Spinal cord (tissue), 10 donors: ENCODE data around the gene CDCA3. TPM values are rescaled to one million over a fixed set of nuclear protein-coding genes. Genes with fewer than 3 reads are reported as not detected.

Experiments
- DNase-seq, 6 donors: peaks; one replicate each; pipeline versions ENCODE4 v3.0.0 to v3.0.0-alpha.2; 2013 to 2015; ENCODE audit warnings: low spot score in 6 of 6, low read depth in 4 of 6
- H3K27ac ChIP-seq: one replicate; pipeline ENCODE4 v1.5.1; 2013; ENCODE audit warnings: low read depth, low read length, control low read depth
- H3K27me3 ChIP-seq: one replicate; pipeline ENCODE4 v1.6.1; 2013; ENCODE audit warnings: low read length; ENCODE audit not compliant: control insufficient read depth, insufficient read depth
- H3K36me3 ChIP-seq: one replicate; pipeline ENCODE4 v1.6.1; 2013; ENCODE audit warnings: low read length; ENCODE audit not compliant: control insufficient read depth, insufficient read depth
- H3K4me1 ChIP-seq: one replicate; pipeline ENCODE4 v1.6.1; 2013; ENCODE audit warnings: low read length; ENCODE audit not compliant: control insufficient read depth, insufficient read depth
- H3K4me3 ChIP-seq: one replicate; pipeline ENCODE4 v1.5.1; 2013; ENCODE audit warnings: low read depth, low read length, control low read depth
- H3K9me3 ChIP-seq: one replicate; pipeline ENCODE4 v1.6.1; 2013; ENCODE audit warnings: low read length; ENCODE audit not compliant: control insufficient read depth, insufficient read depth
- WGBS: methylation state at CpG from one replicate; pipeline ENCODE4 v1.1.5; 2013; ENCODE audit warnings: missing lambda C conversion rate; ENCODE audit not compliant: insufficient coverage; 5-methylcytosine and 5-hydroxymethylcytosine counted together
- polyA plus RNA-seq, 2 donors: library from polyadenylated mRNA; unstranded; fragments of 120-200 nt; gene quantifications; one replicate each; pipeline ENCODE4 v1.2.1, GENCODE V29; 2013; ENCODE audit not compliant: insufficient read length in 2 of 2
- total RNA-seq, 2 donors: library from RNA; depleted of rRNA in 1 of 2; stranded (reverse); fragments of 120-200 nt in 1 of 2; fragments of >200 nt in 1 of 2; gene quantifications; one replicate each; pipeline versions ENCODE4 v1.2.3 to v1.2.4, GENCODE V29; 2013 to 2014
- donor health status: healthy.

CDCA3 gene
- total and polyA plus RNA-seq, 4 donors, result 4.8 to 22.5 (median 17.5) TPM

DNA sequence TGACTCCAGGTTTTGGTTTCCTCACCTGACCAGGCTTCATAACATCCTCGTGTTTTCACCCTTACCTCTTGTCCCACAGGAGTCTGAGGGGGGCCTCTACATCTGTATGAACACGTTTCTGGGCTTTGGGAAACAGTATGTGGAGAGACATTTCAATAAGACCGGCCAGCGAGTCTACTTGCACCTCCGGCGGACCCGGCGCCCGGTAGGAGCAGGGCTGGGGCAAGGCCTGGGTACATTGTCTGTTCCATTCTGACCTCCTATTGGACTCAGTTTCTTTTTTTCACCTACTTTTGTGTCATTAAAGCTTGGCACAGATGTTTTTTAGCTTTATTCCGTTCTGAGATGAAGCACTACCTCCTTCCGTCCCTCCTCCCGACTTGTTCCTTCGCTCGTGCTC, 4.2 kb upstream of the CDCA3 start:
- H3K9me3 ChIP-seq, result no peaks in the 10 kb centered on the region
- H3K27me3 ChIP-seq, result no peaks in the 10 kb centered on the region
- no peak overlapping the region for H3K4me3 ChIP-seq
- H3K36me3 ChIP-seq, result peaks cover 53% of the 10 kb centered on the region
- peaks cover 24% of the 10 kb centered on the region for H3K4me1 ChIP-seq
- no peak for DNase-seq
- 93% methylated on average over 14 of the region's 14 CpGs for WGBS
- H3K27ac ChIP-seq, result no peak overlapping the region

DNA sequence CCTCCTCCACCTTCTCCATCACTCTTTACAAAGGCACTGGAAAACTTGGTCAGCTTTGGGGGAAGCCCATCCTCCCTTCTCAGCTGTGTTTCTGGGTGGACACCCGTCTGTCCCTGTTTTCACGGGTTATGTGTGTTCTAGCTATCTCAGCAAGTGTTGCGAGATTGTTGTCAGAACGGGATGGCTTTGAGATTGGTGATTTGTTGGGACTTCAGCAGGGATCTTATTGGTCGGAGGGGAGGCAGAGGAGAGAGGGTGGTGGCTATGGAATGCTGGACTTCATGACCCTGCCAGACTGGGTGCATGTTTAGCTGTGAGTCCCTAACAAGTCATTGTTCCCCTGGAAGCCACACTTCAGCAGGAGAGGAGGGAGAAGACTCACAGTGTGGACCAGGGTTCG, 3.0 kb upstream of the CDCA3 start:
- Histone ChIP-seq H3K4me3 (no peak overlapping the region), H3K27me3 (no peaks in the 10 kb centered on the region), H3K4me1 (peaks cover 30% of the 10 kb centered on the region), H3K36me3 (peaks cover 52% of the 10 kb centered on the region), H3K9me3 (no peaks in the 10 kb centered on the region), H3K27ac (no peak overlapping the region)
- DNase-seq, result no peak
- WGBS, result 84% methylated on average over 6 of the region's 6 CpGs

GRCh38 chr12:6853626-6854025, 2.5 kb upstream of the CDCA3 start:
- 88% methylated on average over 1 of the region's 1 CpG for WGBS
- H3K36me3 ChIP-seq, result peaks cover 51% of the 10 kb centered on the region
- H3K4me1 ChIP-seq, result peaks cover 30% of the 10 kb centered on the region
- no peaks in the 10 kb centered on the region for H3K27me3 ChIP-seq
- H3K9me3 ChIP-seq, result no peaks in the 10 kb centered on the region
- H3K4me3 ChIP-seq, result no peak overlapping the region
- H3K27ac ChIP-seq, result peak overlapping the region; percentile 100
- DNase-seq, result no peak

DNA sequence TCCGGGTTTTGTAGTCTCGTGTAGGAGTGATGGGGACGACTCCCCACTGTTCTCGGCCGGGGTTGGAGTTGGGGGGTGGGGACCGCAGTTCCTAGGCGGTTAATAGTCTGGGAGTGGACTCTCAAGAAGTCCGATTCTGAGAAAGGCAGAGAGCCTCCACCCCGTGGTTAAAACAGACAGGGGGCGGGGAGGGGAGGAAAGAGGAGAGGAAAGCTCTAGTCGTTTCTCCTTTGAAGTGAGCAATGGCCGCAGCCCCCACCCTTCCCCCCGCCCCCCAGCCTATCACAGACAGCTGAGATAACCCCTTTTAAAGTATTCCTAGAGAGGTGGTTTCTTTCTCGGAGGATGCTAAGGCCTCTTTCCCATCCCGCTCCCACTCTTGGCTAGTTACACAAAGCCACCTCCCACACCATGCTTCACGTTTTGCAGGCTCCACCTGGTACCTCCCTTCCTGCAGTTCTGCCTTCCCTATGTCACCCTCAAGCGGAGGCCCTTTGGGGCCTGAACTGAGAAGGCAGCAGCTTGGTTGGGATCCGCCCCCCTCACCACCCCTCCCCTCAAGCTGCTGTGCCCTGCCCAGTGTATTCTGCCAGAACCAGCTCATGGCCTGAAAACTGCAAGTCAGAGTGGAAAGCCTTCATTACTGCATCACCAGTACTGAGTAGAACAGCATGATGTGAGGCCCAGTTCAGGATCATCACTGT, 1.7 kb upstream of the CDCA3 start:
- 0% methylated on average over 12 of the region's 18 CpGs for WGBS
- DNase-seq, result peak in 3 of 6 donors; percentile 4 to 71 (median 68)

DNA sequence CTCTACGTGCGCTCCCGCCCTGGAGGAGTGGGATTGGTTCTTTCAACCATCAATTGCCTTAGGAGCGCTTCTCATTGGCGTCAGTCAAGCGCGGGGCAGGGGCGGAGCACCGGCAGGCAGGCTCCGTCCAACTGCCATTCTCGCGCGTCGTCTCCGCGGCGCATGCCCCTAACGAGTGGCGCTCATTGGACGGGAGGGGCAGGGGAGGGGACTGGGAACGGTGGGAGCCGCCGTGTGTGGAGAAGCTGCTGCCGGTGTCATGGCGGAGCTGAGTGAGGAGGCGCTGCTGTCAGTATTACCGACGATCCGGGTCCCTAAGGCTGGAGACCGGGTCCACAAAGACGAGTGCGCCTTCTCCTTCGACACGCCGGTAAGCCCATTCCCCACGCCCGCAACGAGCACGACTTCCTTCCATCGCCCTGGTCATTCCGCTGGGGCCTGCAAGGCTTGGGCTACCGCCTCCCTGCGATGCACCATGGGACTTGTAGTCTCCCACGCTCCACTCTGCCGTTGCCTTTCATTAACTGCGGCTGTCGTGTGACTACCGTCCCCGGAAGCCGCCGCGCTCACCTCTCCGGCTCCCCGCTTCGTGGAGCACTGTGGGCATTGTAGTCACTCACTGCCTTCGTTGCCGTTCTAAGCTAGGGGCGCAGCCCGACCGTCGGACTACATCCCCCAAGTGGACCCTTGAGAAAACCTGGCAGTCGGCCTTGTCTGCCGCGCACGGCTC, 1.0 kb upstream of the CDCA3 start, which contains the start of gene USP5:
USP5 (plus strand) TSS at position 230 of the 730 bp plus-strand sequence; CDS start at position 260, 30 bp downstream.
- H3K27ac ChIP-seq, result peak within 1 kb of the TSS; percentile 100
- no peaks in the 10 kb centered on the region for H3K27me3 ChIP-seq
- DNase-seq, result peak; percentile 98 to 100 (median 98)
- H3K9me3 ChIP-seq, result no peaks in the 10 kb centered on the region
- peaks cover 30% of the 10 kb centered on the region for H3K4me1 ChIP-seq
- peaks cover 51% of the 10 kb centered on the region for H3K36me3 ChIP-seq
- 0% methylated on average over 65 of the region's 65 CpGs for WGBS
- H3K4me3 ChIP-seq, result peak within 1 kb of the TSS; percentile 94

More for the DNA sequence above, 1.7 kb upstream of the CDCA3 start:
- no peaks in the 10 kb centered on the region for H3K9me3 ChIP-seq
- no peaks in the 10 kb centered on the region for H3K27me3 ChIP-seq
- H3K4me1 ChIP-seq, result peaks cover 30% of the 10 kb centered on the region
- H3K4me3 ChIP-seq, result peak overlapping the region; percentile 94
- peaks cover 51% of the 10 kb centered on the region for H3K36me3 ChIP-seq
- peak overlapping the region; percentile 100 for H3K27ac ChIP-seq

DNA sequence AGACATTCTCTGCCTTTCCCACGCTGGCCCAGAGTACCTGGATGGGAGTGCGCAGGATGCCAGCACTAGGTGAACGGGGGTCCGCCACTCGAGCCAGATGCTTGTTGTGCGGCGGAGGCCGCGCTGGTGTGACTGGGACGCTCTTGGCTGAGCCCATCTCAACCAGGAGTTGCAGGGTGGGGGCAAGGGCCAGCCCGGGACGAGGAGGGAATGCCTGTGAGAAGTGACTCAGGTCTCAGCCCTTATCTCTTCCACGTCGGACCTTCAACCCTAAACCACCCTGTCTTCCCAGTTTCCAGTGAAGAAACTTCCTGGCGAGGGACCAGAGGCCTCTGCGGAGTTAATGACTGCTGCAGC, 312 bp downstream of the CDCA3 start:
- H3K4me1 ChIP-seq, result peaks cover 30% of the 10 kb centered on the region
- peak overlapping the region; percentile 94 for H3K4me3 ChIP-seq
- no peaks in the 10 kb centered on the region for H3K27me3 ChIP-seq
- H3K27ac ChIP-seq, result no peak overlapping the region
- 14% methylated on average over 16 of the region's 16 CpGs for WGBS
- peaks cover 51% of the 10 kb centered on the region for H3K36me3 ChIP-seq
- no peak for DNase-seq
- H3K9me3 ChIP-seq, result no peaks in the 10 kb centered on the region

- Histone ChIP-seq H3K4me1 (peaks cover 30% of the 10 kb centered on the region), H3K4me3 (peak overlapping the region; percentile 94), H3K27ac (no peak overlapping the region), H3K27me3 (no peaks in the 10 kb centered on the region), H3K36me3 (peaks cover 51% of the 10 kb centered on the region), H3K9me3 (no peaks in the 10 kb centered on the region)
- WGBS, result 68% methylated on average over 6 of the region's 10 CpGs
- DNase-seq, result peak in 1 of 6 donors; percentile 16
Measured at GRCh38 chr12:6849976-6850560, 1.0 kb downstream of the CDCA3 start.

DNA sequence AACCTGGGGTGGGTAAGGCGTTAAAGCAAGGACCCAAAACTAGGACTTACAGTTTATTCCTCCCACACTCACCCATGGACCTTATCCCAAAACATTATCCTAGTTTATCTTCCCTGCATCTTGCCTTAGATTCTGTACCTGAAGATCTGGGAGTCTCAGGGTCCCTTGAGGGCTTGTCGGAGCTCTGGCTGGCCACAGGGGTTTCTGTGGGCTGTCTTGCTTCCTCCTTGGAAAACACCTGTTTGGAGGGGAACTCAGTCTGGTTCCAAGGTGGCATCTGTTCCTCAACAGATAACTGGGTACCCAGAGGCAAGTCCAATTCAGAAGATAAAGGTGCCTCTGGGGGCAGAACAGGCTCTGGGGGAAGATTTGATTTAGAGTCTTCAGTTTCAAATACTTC, 1.7 kb downstream of the CDCA3 start:
- peaks cover 56% of the 10 kb centered on the region for H3K36me3 ChIP-seq
- H3K4me3 ChIP-seq, result no peak overlapping the region
- H3K27me3 ChIP-seq, result no peaks in the 10 kb centered on the region
- WGBS, result 100% methylated on average over 1 of the region's 2 CpGs
- H3K9me3 ChIP-seq, result no peaks in the 10 kb centered on the region
- H3K27ac ChIP-seq, result no peak overlapping the region
- peaks cover 30% of the 10 kb centered on the region for H3K4me1 ChIP-seq
- DNase-seq, result no peak

- no peaks in the 10 kb centered on the region for H3K9me3 ChIP-seq
- no peaks in the 10 kb centered on the region for H3K27me3 ChIP-seq
- no peak overlapping the region for H3K4me3 ChIP-seq
- H3K36me3 ChIP-seq, result peaks cover 73% of the 10 kb centered on the region
- no peak overlapping the region for H3K27ac ChIP-seq
- DNase-seq, result no peak
- WGBS, result 100% methylated on average over 1 of the region's 2 CpGs
- H3K4me1 ChIP-seq, result peaks cover 21% of the 10 kb centered on the region
Measured at GRCh38 chr12:6847676-6848075, 3.4 kb downstream of the CDCA3 start.
